ENCODE results near the gene RGS3. TPM values are rescaled to one million over a fixed set of nuclear protein-coding genes. Genes with fewer than 3 reads are reported as not detected.
"Not testable (repeated sequence)": the region's sequence is repeated elsewhere in the genome, so short reads cannot be mapped to it uniquely, and the experiment has no call there.

RGS3 gene
- total RNA-seq: 100 to 1,000 TPM; 116 to 122 TPM

- POLR2A ChIA-PET: interaction anchor here (0.6 kb wide), 1 partner anchor 151 kb away, joined by 3 read pairs; no protein-coding TSS in a partner anchor
- CTCF ChIA-PET: no interaction called here
Observed at GRCh38 chr9:113463418-113464285, at the start of gene RGS3. RGS3 (plus strand) TSS chr9:113463727; CDS start chr9:113463803, 76 bp downstream.

GRCh38 chr9:113416149-113416721 lies 47.3 kb upstream of the RGS3 start:
- POLR2A ChIA-PET: interaction anchor here (0.6 kb wide), 1 partner anchor 244 kb away, joined by 3 read pairs; no protein-coding TSS in a partner anchor
- CTCF ChIA-PET: no interaction called here

- POLR2A ChIA-PET: no interaction called here
- CTCF ChIA-PET: no interaction called here
Observed at GRCh38 chr9:113417370-113417769, 46.2 kb upstream of the RGS3 start.

- ChIA-PET CTCF (no interaction called here), POLR2A (no interaction called here)
Observed at GRCh38 chr9:113421726-113422125, 41.8 kb upstream of the RGS3 start.

- ChIA-PET CTCF (no interaction called here), POLR2A (interaction anchor here (1.0 kb wide), 1 partner anchor 15 kb away, joined by 3 read pairs; the partner anchor contains the start of genes C9orf43 and POLE3)
Observed at GRCh38 chr9:113425072-113425471, 38.5 kb upstream of the RGS3 start.

- POLR2A ChIA-PET: interaction anchor here (0.5 kb wide), 1 partner anchor 33 kb away, joined by 6 read pairs; no protein-coding TSS in a partner anchor
- CTCF ChIA-PET: no interaction called here
Observed at GRCh38 chr9:113426701-113427100, 36.8 kb upstream of the RGS3 start.

GRCh38 chr9:113427629-113428028 lies 35.9 kb upstream of the RGS3 start:
- CTCF ChIA-PET: no interaction called here
- POLR2A ChIA-PET: no interaction called here

GRCh38 chr9:113428062-113428615 lies 35.4 kb upstream of the RGS3 start:
- CTCF ChIA-PET: no interaction called here
- POLR2A ChIA-PET: no interaction called here

GRCh38 chr9:113431191-113431590 lies 32.3 kb upstream of the RGS3 start:
- CTCF ChIA-PET: interaction anchor here (1.0 kb wide), 1 partner anchor 15 kb away, joined by 4 read pairs; no protein-coding TSS in a partner anchor

GRCh38 chr9:113436728-113437515 lies 26.6 kb upstream of the RGS3 start:
- POLR2A ChIA-PET: no interaction called here
- CTCF ChIA-PET: interaction anchor here (1.5 kb wide), 2 partner anchors 9 to 219 kb away, joined by 3 read pairs; no protein-coding TSS in a partner anchor

More at GRCh38 chr9:113431191-113431590, 32.3 kb upstream of the RGS3 start:
- POLR2A ChIA-PET: no interaction called here

GRCh38 chr9:113437716-113438115 lies 25.8 kb upstream of the RGS3 start:
- POLR2A ChIA-PET, CTCF ChIA-PET: not testable (repeated sequence)

- ChIA-PET CTCF (interaction anchor here (1.2 to 2.2 kb wide), 2 partner anchors 147 kb away, joined by 4 to 7 read pairs; no protein-coding TSS in a partner anchor), POLR2A (no interaction called here)
Observed at GRCh38 chr9:113444736-113445135, 18.8 kb upstream of the RGS3 start.

- POLR2A ChIA-PET: no interaction called here
- CTCF ChIA-PET: interaction anchor here (0.6 to 4.1 kb wide), 16 partner anchors 9 to 211 kb away, joined by 3 to 65 read pairs (median 4); no protein-coding TSS in a partner anchor
Observed at GRCh38 chr9:113446323-113446740, 17.2 kb upstream of the RGS3 start.

- CTCF ChIA-PET: interaction anchor here (1.2 to 4.1 kb wide), 2 partner anchors 142 to 208 kb away, joined by 5 to 65 read pairs; no protein-coding TSS in a partner anchor
- POLR2A ChIA-PET: no interaction called here
Observed at GRCh38 chr9:113449376-113449775, 14.2 kb upstream of the RGS3 start.

GRCh38 chr9:113452113-113452605 lies 11.4 kb upstream of the RGS3 start:
- ChIA-PET POLR2A (no interaction called here), CTCF (interaction anchor here (1.0 kb wide), 1 partner anchor 203 kb away, joined by 5 read pairs; no protein-coding TSS in a partner anchor)

- CTCF ChIA-PET: interaction anchor here (1.0 to 2.3 kb wide), 3 partner anchors 9 to 203 kb away, joined by 3 to 8 read pairs (median 4); no protein-coding TSS in a partner anchor
- POLR2A ChIA-PET: no interaction called here
Observed at GRCh38 chr9:113454914-113455761, 8.4 kb upstream of the RGS3 start.

- POLR2A ChIA-PET: no interaction called here
- CTCF ChIA-PET: interaction anchor here (0.6 to 1.0 kb wide), 2 partner anchors 56 to 106 kb away, joined by 3 read pairs; no protein-coding TSS in a partner anchor
Observed at GRCh38 chr9:113456235-113456634, 7.3 kb upstream of the RGS3 start.

- POLR2A ChIA-PET: no interaction called here
- CTCF ChIA-PET: no interaction called here
Observed at GRCh38 chr9:113461285-113461684, 2.2 kb upstream of the RGS3 start.

All from activated CD8-positive, alpha-beta memory T cell treated with anti-CD3 and anti-CD28 coated beads for 36 hours (primary cell).